Urothelium cell line (cell line): ENCODE results near the gene MIPOL1.
"Not testable (repeated sequence)": the region's sequence is repeated elsewhere in the genome, so short reads cannot be mapped to it uniquely, and the experiment has no call there.

Experiments
- DNase-seq: peaks from one replicate; pipeline ENCODE4 v3.0.0; 2011; ENCODE audit warnings: low spot score, mixed read lengths
- FAIRE-seq: peaks from 2 replicates; lab custom pipeline; 2011; peaks lifted over from hg19 to GRCh38; lab: Jason Lieb, UNC

Gene MIPOL1

DNA sequence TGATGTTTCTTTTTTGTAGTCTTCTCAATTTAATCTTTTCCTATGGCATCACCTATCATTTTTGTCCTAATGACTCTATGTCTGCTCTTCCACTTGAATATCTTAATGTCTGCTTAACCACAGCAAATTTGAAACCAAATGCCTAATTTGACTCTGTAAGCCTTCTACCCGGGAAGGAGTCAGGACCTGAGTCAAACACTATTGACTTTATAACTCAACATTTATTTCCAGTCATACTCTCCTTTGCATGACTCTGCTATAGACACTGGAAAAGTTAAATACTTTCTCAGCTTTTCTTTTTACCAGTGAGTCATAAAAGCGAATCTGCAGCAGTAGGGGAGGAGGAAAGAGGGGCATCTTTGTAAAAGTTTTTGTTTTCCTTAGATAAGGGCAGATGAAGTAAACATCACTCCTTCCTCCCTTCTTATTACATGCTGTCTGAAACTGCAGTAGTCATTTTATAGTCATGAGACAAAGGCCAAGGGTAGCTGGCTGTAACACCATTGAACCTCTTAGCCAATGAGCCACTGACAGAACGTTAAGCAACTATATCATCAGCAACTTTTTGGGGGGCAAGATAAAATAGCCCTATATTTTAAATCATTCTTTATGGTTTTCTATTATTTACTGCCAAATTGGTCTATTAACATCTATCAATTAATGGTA, 179.3 kb downstream of the MIPOL1 start:
- FAIRE-seq = no peak
- no peak for DNase-seq

- no peak for FAIRE-seq
- DNase-seq = no peak
These were observed 187.3 kb downstream of the MIPOL1 start for GRCh38 chr14:37384870-37385596.

GRCh38 chr14:37397157-37397940, 199.6 kb downstream of the MIPOL1 start:
- not testable (repeated sequence) for DNase-seq, FAIRE-seq

DNA sequence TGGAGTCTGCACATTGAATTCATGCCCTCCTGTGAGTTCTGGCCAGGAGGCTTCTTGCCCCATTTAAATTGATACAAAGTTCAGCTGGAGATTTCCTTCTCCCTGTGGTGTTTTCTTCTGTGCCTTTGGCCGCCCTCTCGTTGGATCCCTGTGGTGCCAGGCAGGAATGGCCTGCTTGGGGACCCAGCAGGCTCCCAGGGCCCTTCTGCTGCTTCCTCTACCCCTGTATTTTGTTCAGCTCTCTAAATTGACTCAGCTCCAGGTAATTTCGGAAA, 200.1 kb downstream of the MIPOL1 start:
- DNase-seq = no peak
- no peak for FAIRE-seq

GRCh38 chr14:37399517-37399916, 201.8 kb downstream of the MIPOL1 start:
- FAIRE-seq = no peak
- DNase-seq = no peak

- FAIRE-seq = no peak
- no peak for DNase-seq
These were observed 203.4 kb downstream of the MIPOL1 start for GRCh38 chr14:37401093-37401492.

- FAIRE-seq = no peak
- DNase-seq = no peak
These were observed 205.9 kb downstream of the MIPOL1 start for GRCh38 chr14:37403626-37404025.

DNA sequence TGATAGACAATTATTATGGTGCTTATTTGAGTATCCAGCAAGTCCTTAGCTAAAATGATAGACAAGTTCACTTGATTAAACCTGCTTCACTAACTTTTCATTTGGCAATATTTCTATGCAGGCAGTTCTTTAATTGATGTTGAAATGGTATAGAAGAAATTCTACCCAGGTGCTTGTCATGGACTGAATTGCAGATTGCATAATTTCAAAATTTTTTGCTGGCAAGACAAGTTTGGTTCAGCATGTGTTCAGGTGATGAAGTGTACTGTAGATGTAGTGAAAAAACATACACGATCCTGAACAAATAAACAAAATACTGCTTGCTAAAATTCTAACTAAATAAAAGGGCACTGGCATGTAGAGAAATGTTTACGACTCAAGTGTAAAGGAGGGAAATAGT, 208.4 kb downstream of the MIPOL1 start:
- DNase-seq (no peak), FAIRE-seq (no peak)

- no peak for DNase-seq
These were observed 213.5 kb downstream of the MIPOL1 start for GRCh38 chr14:37411079-37411735.

GRCh38 chr14:37413050-37413449, 215.3 kb downstream of the MIPOL1 start:
- DNase-seq (no peak), FAIRE-seq (no peak)

More at GRCh38 chr14:37411079-37411735, 213.5 kb downstream of the MIPOL1 start:
- FAIRE-seq = no peak

- DNase-seq (no peak), FAIRE-seq (no peak)
These were observed 215.8 kb downstream of the MIPOL1 start for GRCh38 chr14:37413504-37414003.

GRCh38 chr14:37416264-37416663, 218.5 kb downstream of the MIPOL1 start:
- no peak for DNase-seq
- FAIRE-seq = no peak

- no peak for FAIRE-seq
These were observed 219.4 kb downstream of the MIPOL1 start for GRCh38 chr14:37417151-37417550.

GRCh38 chr14:37417833-37418232, 220.1 kb downstream of the MIPOL1 start:
- FAIRE-seq = no peak
- DNase-seq = no peak

More at GRCh38 chr14:37417151-37417550, 219.4 kb downstream of the MIPOL1 start:
- DNase-seq = no peak

DNA sequence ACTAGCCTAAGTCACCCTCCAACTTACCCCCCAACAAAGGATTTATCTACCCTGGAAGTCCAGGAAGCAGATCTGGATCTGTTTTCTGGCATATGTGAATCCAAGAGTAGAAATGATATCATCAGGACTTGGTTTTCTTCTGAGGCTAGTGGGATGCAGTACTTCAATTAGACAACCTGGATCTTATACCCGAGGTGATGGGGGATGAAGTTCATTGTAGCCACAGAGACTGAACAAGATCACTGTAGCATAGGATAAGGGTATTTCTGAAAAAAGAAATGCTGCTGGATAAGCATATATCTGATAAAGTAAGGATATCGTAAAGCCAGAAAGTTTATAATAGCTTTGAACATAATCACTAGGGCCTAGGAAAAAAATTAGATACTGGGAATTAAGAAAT, 222.9 kb downstream of the MIPOL1 start:
- FAIRE-seq (no peak), DNase-seq (no peak)

DNA sequence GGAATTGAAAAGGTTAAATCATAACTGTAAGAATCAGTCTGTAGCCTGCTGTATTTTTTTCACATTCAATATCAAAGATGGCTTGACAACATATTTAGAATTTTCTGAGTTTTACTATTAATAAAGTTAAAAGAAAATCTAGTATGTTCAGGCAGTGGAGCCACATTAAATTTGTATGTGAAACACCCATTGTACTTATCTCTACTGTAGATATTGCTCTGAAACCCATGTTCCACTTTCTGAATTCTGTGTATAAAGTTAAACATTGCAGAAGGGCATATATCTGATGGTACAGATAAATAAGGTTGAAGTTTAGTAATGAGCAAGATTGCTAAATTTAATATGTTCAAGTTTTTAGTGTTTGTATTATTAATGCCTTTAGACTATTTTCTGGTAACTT, 224.6 kb downstream of the MIPOL1 start:
- FAIRE-seq (no peak), DNase-seq (no peak)

DNA sequence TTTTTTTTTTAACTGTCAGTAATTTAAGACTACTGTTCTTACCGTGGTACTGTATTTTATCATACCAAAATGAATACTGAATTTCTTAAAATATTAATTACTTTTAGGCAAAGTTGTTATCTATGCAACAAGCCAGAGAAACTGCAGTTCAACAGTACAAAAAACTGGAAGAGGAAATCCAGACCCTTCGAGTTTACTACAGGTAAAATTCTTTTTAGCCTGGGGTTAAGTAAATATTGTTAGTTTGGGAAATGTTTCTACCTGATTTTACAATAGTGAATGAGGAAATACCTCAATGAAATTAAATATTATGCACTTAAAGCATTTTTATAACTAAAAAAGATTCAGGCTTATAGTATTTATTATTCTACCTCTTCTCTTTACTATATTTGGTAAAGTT, 225.0 kb downstream of the MIPOL1 start:
- DNase-seq (no peak), FAIRE-seq (no peak)

DNA sequence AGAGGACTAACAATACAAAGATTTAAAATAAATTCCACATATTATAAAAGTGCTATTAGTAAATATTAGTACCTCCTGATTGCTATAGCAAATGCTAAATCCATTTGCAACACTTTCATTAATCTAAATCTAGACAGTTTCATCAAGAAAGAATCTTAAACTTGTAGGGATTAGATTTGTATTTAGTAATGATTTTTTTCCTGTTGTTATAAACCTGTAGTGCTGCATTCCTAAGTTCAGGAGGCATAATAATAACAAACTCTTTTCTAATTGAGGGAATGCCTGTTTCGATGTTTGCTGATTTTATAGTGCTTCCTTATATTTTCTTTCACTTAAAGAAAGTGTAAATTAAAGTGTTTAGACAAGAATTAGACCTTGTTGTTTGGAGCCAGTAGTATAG, 231.2 kb downstream of the MIPOL1 start:
- no peak for FAIRE-seq
- DNase-seq = no peak

DNA sequence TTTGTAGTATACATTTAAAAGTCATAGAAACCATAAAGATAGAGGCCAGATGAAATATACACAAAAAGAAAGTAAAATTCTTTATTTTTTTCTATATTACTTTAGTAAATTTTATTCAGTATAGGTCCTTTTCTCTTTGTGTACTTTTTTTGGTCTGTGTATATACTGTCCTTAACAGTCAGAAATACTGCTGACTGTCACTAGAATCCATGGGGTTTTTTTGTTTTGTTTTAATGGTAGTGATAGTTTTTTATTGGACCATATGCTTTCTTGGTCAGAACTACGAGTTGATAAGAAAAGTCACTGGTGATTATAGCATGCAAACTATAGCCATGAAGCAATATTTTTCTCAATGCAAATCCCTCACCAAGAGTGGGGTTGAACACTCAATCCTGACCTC, 231.9 kb downstream of the MIPOL1 start:
- no peak for DNase-seq
- FAIRE-seq = no peak

DNA sequence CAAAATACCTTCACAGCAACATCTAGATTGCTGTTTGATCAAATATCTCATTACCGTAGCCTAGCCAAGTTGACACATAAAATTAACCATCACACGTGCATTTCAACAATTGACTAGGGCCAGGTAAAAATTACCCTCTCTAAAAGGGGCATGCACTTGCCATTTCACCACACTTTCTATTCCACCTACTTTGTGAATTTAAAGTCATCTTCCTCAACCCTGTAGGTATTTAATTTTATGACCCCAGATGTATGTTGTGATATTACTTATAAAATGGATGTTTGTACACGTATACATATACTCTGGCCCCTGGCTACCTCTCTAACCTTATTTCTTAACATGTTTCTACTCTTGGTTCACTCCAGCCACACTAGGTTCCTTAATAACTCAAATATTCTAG, 237.1 kb downstream of the MIPOL1 start:
- no peak for FAIRE-seq
- DNase-seq = no peak

DNA sequence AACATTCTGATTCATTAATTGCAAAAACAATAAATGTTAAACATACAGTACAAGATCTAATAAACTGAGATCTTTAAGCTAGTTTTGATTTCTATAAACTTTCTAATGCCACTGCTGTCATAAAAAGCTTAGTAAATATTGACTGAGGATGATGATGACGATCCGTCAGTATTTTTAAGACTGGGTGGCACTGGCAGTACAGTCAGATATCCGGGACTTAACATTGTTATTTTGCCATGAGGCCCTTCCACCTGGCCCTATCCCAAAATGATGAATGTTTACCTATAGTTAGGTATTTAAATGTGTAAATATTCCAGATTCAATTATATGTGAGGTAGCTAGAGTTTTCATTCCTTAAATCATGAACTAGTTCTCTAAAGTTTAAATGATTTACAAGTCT, 238.8 kb downstream of the MIPOL1 start:
- FAIRE-seq (no peak), DNase-seq (no peak)
